ENCODE data around the gene ZNF74.
"Not testable (repeated sequence)": the region's sequence is repeated elsewhere in the genome, so short reads cannot be mapped to it uniquely, and the experiment has no call there.

The ZNF74 gene

GRCh38 chr22:20393705-20394476 is at the start of gene ZNF74:
ZNF74 (plus strand) TSS chr22:20394151; CDS start chr22:20394629, 478 bp downstream.
- Mint-ChIP-seq H3K27ac (peak within 1 kb of the TSS; percentile 88), H3K27me3 (peaks cover 6% of the 10 kb centered on the region), H3K36me3 (peaks cover 4% of the 10 kb centered on the region), H3K4me1 (peaks cover 38% of the 10 kb centered on the region), H3K4me3 (peak within 1 kb of the TSS; percentile 84), H3K9me3 (peaks cover 5% of the 10 kb centered on the region)
- CTCF ChIA-PET: interaction anchor here (1.0 kb wide), 1 partner anchor 76 kb away, joined by 3 read pairs; no protein-coding TSS in a partner anchor
- DNase-seq: peak; percentile 91

- CTCF ChIA-PET, H3K4me1 Mint-ChIP-seq, DNase-seq, H3K9me3 Mint-ChIP-seq, H3K27ac Mint-ChIP-seq, H3K36me3 Mint-ChIP-seq, H3K4me3 Mint-ChIP-seq, H3K27me3 Mint-ChIP-seq: not testable (repeated sequence)
Observed at GRCh38 chr22:20346553-20346952, 47.4 kb upstream of the ZNF74 start.

- H3K27ac Mint-ChIP-seq, H3K4me1 Mint-ChIP-seq, H3K9me3 Mint-ChIP-seq, H3K4me3 Mint-ChIP-seq, DNase-seq, H3K36me3 Mint-ChIP-seq, CTCF ChIA-PET, H3K27me3 Mint-ChIP-seq: not testable (repeated sequence)
Observed at GRCh38 chr22:20352536-20352935, 41.4 kb upstream of the ZNF74 start.

- no peak overlapping the region for H3K27ac Mint-ChIP-seq
- H3K9me3 Mint-ChIP-seq: no peaks in the 10 kb centered on the region
- peaks cover 5% of the 10 kb centered on the region for H3K27me3 Mint-ChIP-seq
- no peaks in the 10 kb centered on the region for H3K4me1 Mint-ChIP-seq
- CTCF ChIA-PET: no interaction called here
- no peak for DNase-seq
- no peak overlapping the region for H3K4me3 Mint-ChIP-seq
- H3K36me3 Mint-ChIP-seq: no peaks in the 10 kb centered on the region
Observed at GRCh38 chr22:20354238-20354975, 39.5 kb upstream of the ZNF74 start.

DNA sequence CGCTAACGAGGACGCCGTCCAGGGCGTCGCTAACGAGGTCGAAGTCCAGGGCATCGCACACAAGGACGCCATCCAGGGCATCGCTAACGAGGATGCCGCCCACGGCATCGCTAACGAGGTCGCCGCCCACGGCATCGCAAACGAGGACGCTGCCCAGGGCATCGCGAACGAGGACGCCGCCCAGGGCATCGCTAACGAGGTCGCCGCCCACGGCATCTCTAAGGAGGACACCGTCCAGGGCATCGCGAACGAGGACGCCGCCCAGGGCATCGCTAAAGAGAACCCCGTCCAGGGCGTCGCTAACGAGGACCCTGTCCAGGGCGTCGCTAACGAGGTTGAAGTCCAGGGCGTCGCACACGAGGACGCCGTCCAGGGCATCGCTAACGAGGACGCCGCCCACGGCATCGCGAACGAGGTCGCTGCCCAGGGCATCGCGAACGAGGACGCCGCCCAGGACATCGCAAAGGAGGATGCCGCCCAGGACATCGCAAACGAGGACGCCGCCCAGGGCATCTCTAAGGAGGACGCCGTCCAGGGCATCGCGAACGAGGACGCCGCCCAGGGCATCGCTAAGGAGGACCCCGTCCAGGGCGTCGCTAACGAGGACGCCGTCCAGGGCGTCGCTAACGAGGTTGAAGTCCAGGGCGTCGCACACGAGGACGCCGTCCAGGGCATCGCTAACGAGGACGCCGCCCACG is 37.9 kb upstream of the ZNF74 start:
- CTCF ChIA-PET, H3K9me3 Mint-ChIP-seq, H3K27ac Mint-ChIP-seq: not testable (repeated sequence)

GRCh38 chr22:20356906-20357305 is 37.0 kb upstream of the ZNF74 start:
- H3K27ac Mint-ChIP-seq, H3K4me3 Mint-ChIP-seq, H3K36me3 Mint-ChIP-seq, H3K4me1 Mint-ChIP-seq, H3K9me3 Mint-ChIP-seq, CTCF ChIA-PET, DNase-seq, H3K27me3 Mint-ChIP-seq: not testable (repeated sequence)

More for the DNA sequence above, 37.9 kb upstream of the ZNF74 start:
- not testable (repeated sequence) for DNase-seq, H3K4me3 Mint-ChIP-seq, H3K4me1 Mint-ChIP-seq, H3K27me3 Mint-ChIP-seq, H3K36me3 Mint-ChIP-seq

DNA sequence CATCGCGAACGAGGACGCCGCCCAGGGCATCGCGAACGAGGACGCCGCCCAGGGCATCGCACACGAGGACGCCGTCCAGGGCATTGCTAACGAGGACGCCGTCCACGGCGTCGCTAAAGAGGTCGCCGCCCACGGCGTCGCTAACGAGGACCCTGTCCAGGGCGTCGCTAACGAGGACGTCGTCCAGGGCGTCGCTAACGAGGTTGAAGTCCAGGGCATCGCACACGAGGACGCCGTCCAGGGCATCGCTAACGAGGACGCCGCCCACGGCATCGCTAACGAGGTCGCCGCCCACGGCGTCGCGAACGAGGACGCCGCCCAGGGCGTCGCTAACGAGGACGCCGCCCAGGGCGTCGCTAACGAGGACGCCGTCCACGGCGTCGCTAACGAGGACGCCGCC is 36.0 kb upstream of the ZNF74 start:
- CTCF ChIA-PET: not testable (repeated sequence)

DNA sequence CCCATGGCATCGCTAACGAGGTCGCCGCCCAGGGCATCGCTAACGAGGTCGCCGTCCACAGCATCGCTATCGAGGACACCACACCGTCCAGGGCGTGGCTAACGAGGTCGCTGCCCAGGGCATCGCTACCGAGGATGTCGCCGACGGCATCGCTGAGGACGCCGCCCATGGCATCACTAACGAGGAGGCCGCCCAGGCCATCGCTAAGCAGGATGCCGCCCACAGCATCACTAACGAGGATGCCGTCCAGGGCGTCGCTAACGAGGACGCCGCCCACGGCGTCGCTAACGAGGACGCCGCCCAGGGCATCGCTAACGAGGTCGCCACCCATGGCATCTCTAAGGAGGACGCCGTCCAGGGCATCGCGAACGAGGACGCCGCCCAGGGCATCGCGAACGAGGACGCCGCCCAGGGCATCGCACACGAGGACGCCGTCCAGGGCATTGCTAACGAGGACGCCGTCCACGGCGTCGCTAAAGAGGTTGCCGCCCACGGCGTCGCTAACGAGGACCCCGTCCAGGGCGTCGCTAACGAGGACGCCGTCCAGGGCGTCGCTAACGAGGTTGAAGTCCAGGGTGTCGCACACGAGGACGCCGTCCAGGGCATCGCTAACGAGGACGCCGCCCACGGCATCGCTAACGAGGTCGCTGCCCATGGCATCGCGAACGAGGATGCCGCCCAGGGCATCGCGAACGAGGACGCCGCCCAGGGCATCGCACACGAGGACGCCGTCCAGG is 35.3 kb upstream of the ZNF74 start:
- H3K27ac Mint-ChIP-seq, DNase-seq, H3K9me3 Mint-ChIP-seq, H3K27me3 Mint-ChIP-seq, H3K4me1 Mint-ChIP-seq, H3K4me3 Mint-ChIP-seq, H3K36me3 Mint-ChIP-seq, CTCF ChIA-PET: not testable (repeated sequence)

More for the DNA sequence above, 36.0 kb upstream of the ZNF74 start:
- not testable (repeated sequence) for H3K27ac Mint-ChIP-seq, H3K9me3 Mint-ChIP-seq, H3K4me3 Mint-ChIP-seq, H3K4me1 Mint-ChIP-seq, H3K27me3 Mint-ChIP-seq, DNase-seq, H3K36me3 Mint-ChIP-seq

DNA sequence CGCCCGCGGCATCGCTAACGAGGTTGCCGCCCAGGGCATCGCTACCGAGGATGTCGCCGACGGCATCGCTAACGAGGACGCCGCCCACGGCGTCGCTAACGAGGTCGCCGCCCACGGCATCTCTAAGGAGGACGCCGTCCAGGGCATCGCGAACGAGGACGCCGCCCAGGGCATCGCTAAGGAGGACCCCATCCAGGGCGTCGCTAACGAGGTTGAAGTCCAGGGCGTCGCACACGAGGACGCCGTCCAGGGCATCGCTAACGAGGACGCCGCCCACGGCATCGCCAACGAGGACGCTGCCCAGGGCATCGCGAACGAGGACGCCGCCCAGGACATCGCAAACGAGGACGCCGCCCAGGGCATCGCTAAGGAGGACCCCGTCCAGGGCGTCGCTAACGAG is 33.7 kb upstream of the ZNF74 start:
- H3K27ac Mint-ChIP-seq, H3K4me3 Mint-ChIP-seq, H3K9me3 Mint-ChIP-seq, CTCF ChIA-PET, H3K27me3 Mint-ChIP-seq, DNase-seq, H3K36me3 Mint-ChIP-seq: not testable (repeated sequence)
- H3K4me1 Mint-ChIP-seq: peaks cover 21% of the 10 kb centered on the region

GRCh38 chr22:20360866-20361751 is 32.8 kb upstream of the ZNF74 start:
- H3K27me3 Mint-ChIP-seq, H3K4me3 Mint-ChIP-seq, H3K9me3 Mint-ChIP-seq, DNase-seq, H3K36me3 Mint-ChIP-seq, CTCF ChIA-PET, H3K27ac Mint-ChIP-seq: not testable (repeated sequence)
- H3K4me1 Mint-ChIP-seq: peaks cover 24% of the 10 kb centered on the region

- H3K9me3 Mint-ChIP-seq, H3K27me3 Mint-ChIP-seq, H3K4me3 Mint-ChIP-seq, CTCF ChIA-PET, H3K36me3 Mint-ChIP-seq, H3K27ac Mint-ChIP-seq, DNase-seq: not testable (repeated sequence)
- peaks cover 24% of the 10 kb centered on the region for H3K4me1 Mint-ChIP-seq
Observed at GRCh38 chr22:20361752-20362229, 32.2 kb upstream of the ZNF74 start.

GRCh38 chr22:20362403-20362802 is 31.5 kb upstream of the ZNF74 start:
- H3K36me3 Mint-ChIP-seq, H3K9me3 Mint-ChIP-seq, H3K27me3 Mint-ChIP-seq, H3K4me3 Mint-ChIP-seq, CTCF ChIA-PET, H3K27ac Mint-ChIP-seq, DNase-seq: not testable (repeated sequence)
- peaks cover 24% of the 10 kb centered on the region for H3K4me1 Mint-ChIP-seq
